Activated CD8-positive, alpha-beta T cell treated with anti-CD3 and anti-CD28 coated beads for 36 hours (primary cell): ENCODE results near the gene SUMO3. TPM values are rescaled to one million over a fixed set of nuclear protein-coding genes. Genes with fewer than 3 reads are reported as not detected.
A peak's percentile ranks its signal among the peaks of the same experiment; 100 is the strongest.

Experiments used
- ATAC-seq: fragments of 200-7000 bp; cut with Tn5 transposase; one replicate; pipeline ENCODE4 v1.10.0; 2021; ENCODE audit warnings: mild to moderate bottlenecking, moderate library complexity
- CTCF ChIA-PET: fragments of 350-600 bp; sonication (Branson Sonifier 250); formaldehyde crosslinking; loops from one replicate; lab custom pipeline; 2021; ENCODE audit warnings: antibody characterized with exemption; lab: Charles Lee
- POLR2A ChIA-PET: fragments of 350-600 bp; sonication (Branson Sonifier 250); formaldehyde crosslinking; loops from one replicate; lab custom pipeline; 2021; ENCODE audit warnings: antibody characterized with exemption; lab: Charles Lee
- DNase-seq: peaks from one replicate; pipeline ENCODE4 v3.0.0-alpha.2; 2020
- H3K27ac Mint-ChIP-seq: one replicate; pipeline ENCODE4 v1.8.0; 2021; ENCODE audit warnings: mild to moderate bottlenecking, mixed read lengths
- H3K27me3 Mint-ChIP-seq: one replicate; pipeline ENCODE4 v1.8.0; 2021; ENCODE audit warnings: mixed read lengths
- H3K36me3 Mint-ChIP-seq: one replicate; pipeline ENCODE4 v1.8.0; 2021; ENCODE audit warnings: low read depth, mixed read lengths
- H3K4me1 Mint-ChIP-seq: one replicate; pipeline ENCODE4 v1.8.0; 2021; ENCODE audit warnings: low read depth, mixed read lengths
- H3K4me3 Mint-ChIP-seq: one replicate; pipeline ENCODE4 v1.8.0; 2021; ENCODE audit warnings: mild to moderate bottlenecking, moderate library complexity, mixed read lengths
- H3K9me3 Mint-ChIP-seq: one replicate; pipeline ENCODE4 v1.8.0; 2021; ENCODE audit warnings: mixed read lengths
- intact Hi-C: fragments of 100-400 bp; cut with micrococcal nuclease; formaldehyde crosslinking; loops from one replicate; pipeline ENCODE4 v1.10.0; 2022
- total RNA-seq, 2 experiments: library from RNA; stranded (reverse); gene quantifications; one replicate each; pipeline ENCODE4 v1.2.3, GENCODE V29; 2021
- TF ChIP-seq, protein P1 (sequence below): fragments of 200-600 bp; IDR thresholded peaks from one replicate; pipeline ENCODE4 v1.8.0; 2022; ENCODE audit warnings: antibody characterized with exemption, mild to moderate bottlenecking

SUMO3 gene
- total RNA-seq, 2 experiments from 2014 or later: 69.8 to 72.9 TPM

DNA sequence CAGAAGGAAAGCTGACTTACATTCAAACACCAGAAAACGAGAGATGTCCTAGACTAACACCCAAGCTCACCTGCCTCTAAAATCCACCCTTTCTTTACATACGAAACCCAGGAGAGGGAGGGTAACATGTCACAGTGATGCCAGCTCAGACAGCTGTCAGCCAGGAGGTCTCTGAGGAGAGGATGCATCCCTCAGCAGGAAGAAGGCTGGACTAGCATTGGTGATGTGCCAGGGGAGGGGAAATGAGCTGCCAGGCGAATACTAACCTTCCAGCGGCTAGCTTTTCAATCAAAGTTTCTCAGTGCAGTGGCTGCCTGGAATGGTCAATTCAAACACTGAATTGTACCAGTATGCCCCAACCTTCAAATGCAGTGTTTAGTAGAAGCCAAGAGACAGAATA is 12.6 kb downstream of the SUMO3 start:
- ATAC-seq (no peak), DNase-seq (no peak)
- Mint-ChIP-seq H3K4me1 (peaks cover 25% of the 10 kb centered on the region), H3K9me3 (no peaks in the 10 kb centered on the region), H3K36me3 (peaks cover 63% of the 10 kb centered on the region), H3K27ac (no peak overlapping the region), H3K27me3 (no peaks in the 10 kb centered on the region), H3K4me3 (no peak overlapping the region)
- POLR2A ChIA-PET: interaction anchor here (0.9 to 3.0 kb wide), 2 partner anchors 9 to 42 kb away, joined by 3 to 21 read pairs; no protein-coding TSS in a partner anchor
- CTCF ChIA-PET: interaction anchor here (1.2 to 2.7 kb wide), 3 partner anchors 11 to 70 kb away, joined by 3 to 22 read pairs (median 8); no protein-coding TSS in a partner anchor
- TF ChIP-seq, protein P1, sequence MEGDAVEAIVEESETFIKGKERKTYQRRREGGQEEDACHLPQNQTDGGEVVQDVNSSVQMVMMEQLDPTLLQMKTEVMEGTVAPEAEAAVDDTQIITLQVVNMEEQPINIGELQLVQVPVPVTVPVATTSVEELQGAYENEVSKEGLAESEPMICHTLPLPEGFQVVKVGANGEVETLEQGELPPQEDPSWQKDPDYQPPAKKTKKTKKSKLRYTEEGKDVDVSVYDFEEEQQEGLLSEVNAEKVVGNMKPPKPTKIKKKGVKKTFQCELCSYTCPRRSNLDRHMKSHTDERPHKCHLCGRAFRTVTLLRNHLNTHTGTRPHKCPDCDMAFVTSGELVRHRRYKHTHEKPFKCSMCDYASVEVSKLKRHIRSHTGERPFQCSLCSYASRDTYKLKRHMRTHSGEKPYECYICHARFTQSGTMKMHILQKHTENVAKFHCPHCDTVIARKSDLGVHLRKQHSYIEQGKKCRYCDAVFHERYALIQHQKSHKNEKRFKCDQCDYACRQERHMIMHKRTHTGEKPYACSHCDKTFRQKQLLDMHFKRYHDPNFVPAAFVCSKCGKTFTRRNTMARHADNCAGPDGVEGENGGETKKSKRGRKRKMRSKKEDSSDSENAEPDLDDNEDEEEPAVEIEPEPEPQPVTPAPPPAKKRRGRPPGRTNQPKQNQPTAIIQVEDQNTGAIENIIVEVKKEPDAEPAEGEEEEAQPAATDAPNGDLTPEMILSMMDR: no peak
- intact Hi-C loops: no loop called here

DNA sequence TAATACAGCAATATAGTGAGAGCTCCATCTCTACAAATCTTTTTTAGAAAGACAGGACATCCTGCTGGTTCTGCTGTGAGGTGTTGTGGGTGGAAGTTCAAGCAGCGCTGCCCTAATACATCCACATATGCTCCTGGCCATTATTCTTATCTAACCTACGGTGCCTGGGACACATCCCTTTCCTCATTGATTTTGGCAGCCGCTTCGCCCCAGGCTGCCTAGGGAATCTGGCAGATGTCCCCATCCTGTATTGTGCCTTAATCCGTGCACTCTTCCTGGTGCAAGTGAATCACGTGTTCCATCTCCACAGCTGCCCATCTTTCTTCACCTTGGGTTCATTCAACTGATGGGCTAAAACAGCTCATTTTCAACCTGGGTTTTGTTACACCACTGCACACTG is 13.1 kb downstream of the SUMO3 start:
- ATAC-seq: no peak
- intact Hi-C loops: no loop called here
- peaks cover 27% of the 10 kb centered on the region for H3K4me1 Mint-ChIP-seq
- H3K4me3 Mint-ChIP-seq: no peak overlapping the region
- TF ChIP-seq, protein P1: no peak
- no peak for DNase-seq
- H3K36me3 Mint-ChIP-seq: peaks cover 62% of the 10 kb centered on the region
- no peaks in the 10 kb centered on the region for H3K27me3 Mint-ChIP-seq
- H3K27ac Mint-ChIP-seq: no peak overlapping the region
- CTCF ChIA-PET: interaction anchor here (2.0 to 2.7 kb wide), 2 partner anchors 11 to 18 kb away, joined by 8 to 22 read pairs; no protein-coding TSS in a partner anchor
- H3K9me3 Mint-ChIP-seq: no peaks in the 10 kb centered on the region
- POLR2A ChIA-PET: interaction anchor here (0.9 to 3.0 kb wide), 3 partner anchors 10 to 43 kb away, joined by 3 to 21 read pairs (median 3); no protein-coding TSS in a partner anchor

DNA sequence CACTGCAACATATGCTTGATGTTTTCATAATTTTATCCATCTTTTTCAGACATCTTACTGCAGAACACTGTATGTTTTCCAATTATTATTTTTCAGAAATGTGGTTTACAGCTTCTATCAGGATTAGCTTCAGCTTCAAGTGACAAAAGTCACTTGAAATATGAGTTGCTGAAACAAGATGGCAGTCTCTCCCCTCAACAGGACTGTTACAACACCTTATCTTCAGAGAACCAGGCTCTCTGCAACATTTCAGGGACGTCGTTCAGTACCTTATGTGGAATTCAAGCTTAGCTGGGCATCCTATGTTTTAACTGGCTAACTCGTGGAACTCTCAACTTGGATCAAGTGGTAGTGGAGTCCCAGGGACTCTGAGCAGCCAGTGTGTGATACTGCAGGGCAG is 14.2 kb downstream of the SUMO3 start:
- no peak for DNase-seq
- no peaks in the 10 kb centered on the region for H3K27me3 Mint-ChIP-seq
- no peaks in the 10 kb centered on the region for H3K9me3 Mint-ChIP-seq
- intact Hi-C loops: no loop called here
- ChIA-PET POLR2A (interaction anchor here (1.0 to 3.0 kb wide), 5 partner anchors 10 to 106 kb away, joined by 3 to 21 read pairs (median 3); partner anchors contain the start of gene PTTG1IP), CTCF (interaction anchor here (0.8 to 2.7 kb wide), 3 partner anchors 10 to 128 kb away, joined by 3 to 22 read pairs (median 8); no protein-coding TSS in a partner anchor)
- peaks cover 66% of the 10 kb centered on the region for H3K36me3 Mint-ChIP-seq
- no peak overlapping the region for H3K27ac Mint-ChIP-seq
- no peak overlapping the region for H3K4me3 Mint-ChIP-seq
- TF ChIP-seq, protein P1: no peak
- ATAC-seq: no peak
- peaks cover 38% of the 10 kb centered on the region for H3K4me1 Mint-ChIP-seq

DNA sequence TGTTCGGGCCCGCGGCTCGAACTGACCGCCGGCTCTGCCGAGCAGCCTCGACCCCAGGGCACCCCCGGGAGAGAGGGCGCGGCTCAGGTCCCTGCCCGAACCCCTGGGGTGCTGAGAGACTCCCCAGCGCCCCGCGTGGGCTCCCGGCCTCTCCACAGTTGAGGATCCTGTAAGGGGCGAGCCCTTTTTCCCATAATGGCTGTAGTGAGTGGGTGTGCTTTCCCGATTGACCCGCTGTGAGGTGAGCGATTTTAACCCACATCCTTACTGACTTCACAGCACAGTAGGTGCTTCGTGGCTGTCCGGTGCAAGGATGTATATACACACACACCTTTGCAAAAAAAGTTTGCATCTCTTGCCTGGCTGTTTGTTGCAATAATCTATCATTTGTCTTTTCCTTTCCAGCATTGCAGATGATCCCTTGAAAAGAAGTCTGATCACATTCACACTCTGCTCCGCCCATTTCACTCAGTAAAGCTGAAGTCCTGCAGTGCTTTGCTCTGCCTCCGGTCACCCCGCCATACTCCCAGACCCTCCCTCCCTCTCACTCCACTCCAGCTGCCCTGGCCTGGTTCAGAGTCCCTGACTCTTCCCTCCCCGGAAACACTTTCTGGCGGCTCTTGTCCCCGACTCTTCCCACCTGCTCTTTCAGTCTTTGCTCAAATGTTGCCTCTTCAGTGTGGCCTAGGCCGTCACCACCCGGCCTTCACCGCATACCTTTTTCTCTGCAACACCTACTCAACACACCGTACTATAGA is 15.3 kb downstream of the SUMO3 start:
- ATAC-seq (peak; percentile 11), DNase-seq (no peak)
- Mint-ChIP-seq H3K9me3 (no peaks in the 10 kb centered on the region), H3K36me3 (peaks cover 75% of the 10 kb centered on the region), H3K27ac (peak overlapping the region; percentile 82), H3K4me3 (peak overlapping the region; percentile 99), H3K27me3 (no peaks in the 10 kb centered on the region), H3K4me1 (peaks cover 47% of the 10 kb centered on the region)
- CTCF ChIA-PET: interaction anchor here (0.6 to 4.3 kb wide), 12 partner anchors 9 to 170 kb away, joined by 3 to 58 read pairs (median 10); partner anchors contain the start of gene PTTG1IP
- POLR2A ChIA-PET: interaction anchor here (0.6 to 3.0 kb wide), 8 partner anchors 9 to 130 kb away, joined by 3 to 21 read pairs (median 6); partner anchors contain the start of gene PTTG1IP
- TF ChIP-seq, protein P1: no peak
- intact Hi-C loops: no loop called here
